Measurements from ENCODE around the gene RNF112. TPM values are rescaled to one million over a fixed set of nuclear protein-coding genes. Genes with fewer than 3 reads are reported as not detected.

Gene RNF112
- not detected for polyA plus RNA-seq (2012; ENCODE audit: low read depth, missing spikeins)

- DNase-seq (ENCODE audit: insufficient read length, low spot score) = no peak
- FAIRE-seq = no peak
- TF ChIP-seq POLR2AphosphoS5 (IDR thresholded peaks at IDR 0.05; ENCODE audit: low read depth, low read length) (no peak), PAX5 (IDR thresholded peaks at IDR 0.05; ENCODE audit: insufficient read depth, low read length, severe bottlenecking) (no peak), POU2F2 (IDR thresholded peaks at IDR 0.05; ENCODE audit: low read depth, low read length) (no peak), TAF1 (IDR thresholded peaks at IDR 0.05; ENCODE audit: low read depth, low read length) (no peak), SPI1 (IDR thresholded peaks at IDR 0.05; ENCODE audit: low read depth, low read length) (no peak), POLR2A (IDR thresholded peaks at IDR 0.05; ENCODE audit: low read depth, low read length) (no peak)
These were observed at the start of gene RNF112 for GRCh38 chr17:19410875-19411620. RNF112 (plus strand) TSS chr17:19411232; CDS start chr17:19411409, 177 bp downstream.

DNA sequence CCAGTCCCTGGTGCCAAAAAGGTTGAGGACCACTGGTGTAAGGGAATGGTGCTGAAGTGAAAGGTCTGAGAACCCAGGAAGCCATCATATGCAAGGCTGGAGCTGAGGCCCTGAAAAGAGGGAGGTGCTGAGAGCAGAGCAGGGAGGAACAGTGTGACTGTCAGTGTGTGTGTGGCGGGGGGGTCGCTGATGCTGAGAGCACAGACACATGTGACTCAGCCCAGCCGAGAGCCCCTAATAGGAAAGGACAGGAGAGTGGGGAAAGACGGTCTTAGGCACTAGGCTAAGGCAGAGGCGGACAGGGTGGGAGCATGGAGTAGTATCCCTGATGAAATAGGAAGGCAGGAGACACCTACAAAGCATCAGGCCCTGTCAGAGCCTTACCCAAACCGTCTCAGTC, 49.7 kb upstream of the RNF112 start:
- TF ChIP-seq POLR2AphosphoS5 (IDR thresholded peaks at IDR 0.05; ENCODE audit: low read depth, low read length) (no peak), POLR2A (IDR thresholded peaks at IDR 0.05; ENCODE audit: low read depth, low read length) (no peak), SPI1 (IDR thresholded peaks at IDR 0.05; ENCODE audit: low read depth, low read length) (no peak), TAF1 (IDR thresholded peaks at IDR 0.05; ENCODE audit: low read depth, low read length) (no peak), POU2F2 (IDR thresholded peaks at IDR 0.05; ENCODE audit: low read depth, low read length) (no peak), PAX5 (IDR thresholded peaks at IDR 0.05; ENCODE audit: insufficient read depth, low read length, severe bottlenecking) (no peak)
- no peak for DNase-seq (ENCODE audit: insufficient read length, low spot score)
- peak; percentile 47 for FAIRE-seq

DNA sequence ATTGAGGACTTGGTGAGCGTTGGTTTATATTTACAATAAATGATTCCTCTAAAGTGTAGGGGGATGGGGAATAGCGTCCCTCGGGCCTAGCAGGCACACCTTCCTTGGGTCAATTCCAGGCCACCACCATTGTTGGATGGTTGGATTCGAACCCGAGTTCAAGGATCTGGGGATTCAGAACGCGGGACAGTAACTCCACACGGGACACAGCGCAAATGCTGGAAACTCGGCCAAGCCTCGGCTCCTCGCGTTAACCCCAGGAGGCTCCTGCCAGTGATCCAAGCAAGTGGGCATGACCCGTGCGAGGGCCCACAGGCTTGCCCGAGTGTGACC, 49.1 kb upstream of the RNF112 start:
- DNase-seq (ENCODE audit: insufficient read length, low spot score) (no peak), FAIRE-seq (no peak)
- TF ChIP-seq POLR2A (IDR thresholded peaks at IDR 0.05; ENCODE audit: low read depth, low read length) (no peak), POU2F2 (IDR thresholded peaks at IDR 0.05; ENCODE audit: low read depth, low read length) (no peak), POLR2AphosphoS5 (IDR thresholded peaks at IDR 0.05; ENCODE audit: low read depth, low read length) (no peak), SPI1 (IDR thresholded peaks at IDR 0.05; ENCODE audit: low read depth, low read length) (no peak), TAF1 (IDR thresholded peaks at IDR 0.05; ENCODE audit: low read depth, low read length) (no peak), PAX5 (IDR thresholded peaks at IDR 0.05; ENCODE audit: insufficient read depth, low read length, severe bottlenecking) (no peak)

GRCh38 chr17:19362277-19363113, 48.5 kb upstream of the RNF112 start, which contains the start of gene B9D1:
B9D1 (minus strand) TSS chr17:19362723; CDS start chr17:19362569, 154 bp downstream.
- FAIRE-seq (peak; percentile 100), DNase-seq (ENCODE audit: insufficient read length, low spot score) (peak; percentile 98)
- TF ChIP-seq PAX5 (IDR thresholded peaks at IDR 0.05; ENCODE audit: insufficient read depth, low read length, severe bottlenecking) = no peak
- no peak for TF ChIP-seq TAF1 (IDR thresholded peaks at IDR 0.05; ENCODE audit: low read depth, low read length)
- TF ChIP-seq POLR2AphosphoS5 (IDR thresholded peaks at IDR 0.05; ENCODE audit: low read depth, low read length) = no peak
- no peak for TF ChIP-seq SPI1 (IDR thresholded peaks at IDR 0.05; ENCODE audit: low read depth, low read length)
- TF ChIP-seq POU2F2 (IDR thresholded peaks at IDR 0.05; ENCODE audit: low read depth, low read length) = no peak
- TF ChIP-seq POLR2A (IDR thresholded peaks at IDR 0.05; ENCODE audit: low read depth, low read length) = no peak

DNA sequence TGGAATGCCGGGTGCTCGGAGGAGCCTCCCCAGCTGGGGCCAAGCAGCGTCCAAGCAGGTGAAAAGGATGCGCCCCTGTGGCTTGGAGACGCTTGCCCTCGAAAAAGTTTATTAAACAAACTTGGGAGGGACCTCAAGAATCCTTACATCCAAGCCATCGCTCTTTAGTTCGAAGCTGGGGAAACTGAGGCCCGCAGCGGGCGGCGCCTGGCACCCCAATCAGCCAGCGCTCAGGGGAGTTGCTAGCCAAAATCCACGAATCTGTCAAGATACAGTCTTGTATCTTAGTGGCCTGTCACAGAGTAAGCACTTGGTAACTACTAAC, 48.0 kb upstream of the RNF112 start:
- DNase-seq (ENCODE audit: insufficient read length, low spot score) (no peak), FAIRE-seq (no peak)
- TF ChIP-seq POU2F2 (IDR thresholded peaks at IDR 0.05; ENCODE audit: low read depth, low read length) = no peak
- no peak for TF ChIP-seq POLR2AphosphoS5 (IDR thresholded peaks at IDR 0.05; ENCODE audit: low read depth, low read length)
- no peak for TF ChIP-seq PAX5 (IDR thresholded peaks at IDR 0.05; ENCODE audit: insufficient read depth, low read length, severe bottlenecking)
- TF ChIP-seq TAF1 (IDR thresholded peaks at IDR 0.05; ENCODE audit: low read depth, low read length) = no peak
- no peak for TF ChIP-seq SPI1 (IDR thresholded peaks at IDR 0.05; ENCODE audit: low read depth, low read length)
- TF ChIP-seq POLR2A (IDR thresholded peaks at IDR 0.05; ENCODE audit: low read depth, low read length) = no peak

DNA sequence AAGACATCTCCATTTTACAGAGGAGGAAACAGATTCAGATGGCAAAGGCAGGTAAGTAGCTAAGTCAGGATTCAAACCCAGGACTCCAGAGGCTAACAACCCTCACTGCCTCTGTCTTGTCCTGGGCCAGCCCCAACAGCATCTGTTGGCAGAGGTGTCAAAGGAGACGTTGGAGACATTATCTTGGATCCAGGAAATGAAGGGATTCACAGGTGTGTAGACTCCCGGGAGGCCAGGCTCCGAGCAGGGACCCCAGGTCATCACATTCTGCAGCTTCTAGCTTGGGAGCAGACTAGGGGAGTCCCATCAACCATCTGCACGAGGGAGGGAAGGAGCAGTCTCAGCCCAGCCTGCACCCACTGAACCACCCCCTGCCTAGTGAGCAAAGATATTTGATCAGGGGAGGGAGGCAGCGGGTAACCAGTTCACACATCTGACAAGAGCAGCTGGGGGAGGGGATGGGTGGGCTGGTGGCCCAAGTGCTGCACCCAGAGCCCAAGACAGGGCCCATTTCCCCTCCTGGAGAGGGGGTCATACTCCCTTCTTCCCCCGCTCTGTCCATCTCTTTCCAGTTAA, 47.5 kb upstream of the RNF112 start:
- FAIRE-seq (peak; percentile 41), DNase-seq (ENCODE audit: insufficient read length, low spot score) (no peak)
- TF ChIP-seq POLR2AphosphoS5 (IDR thresholded peaks at IDR 0.05; ENCODE audit: low read depth, low read length) = no peak
- no peak for TF ChIP-seq SPI1 (IDR thresholded peaks at IDR 0.05; ENCODE audit: low read depth, low read length)
- no peak for TF ChIP-seq POU2F2 (IDR thresholded peaks at IDR 0.05; ENCODE audit: low read depth, low read length)
- TF ChIP-seq TAF1 (IDR thresholded peaks at IDR 0.05; ENCODE audit: low read depth, low read length) = no peak
- TF ChIP-seq POLR2A (IDR thresholded peaks at IDR 0.05; ENCODE audit: low read depth, low read length) = no peak
- TF ChIP-seq PAX5 (IDR thresholded peaks at IDR 0.05; ENCODE audit: insufficient read depth, low read length, severe bottlenecking) = no peak

GRCh38 chr17:19364699-19365498, 46.1 kb upstream of the RNF112 start:
- DNase-seq (ENCODE audit: insufficient read length, low spot score) = no peak
- FAIRE-seq = no peak
- TF ChIP-seq SPI1 (IDR thresholded peaks at IDR 0.05; ENCODE audit: low read depth, low read length) (no peak), PAX5 (IDR thresholded peaks at IDR 0.05; ENCODE audit: insufficient read depth, low read length, severe bottlenecking) (no peak), POU2F2 (IDR thresholded peaks at IDR 0.05; ENCODE audit: low read depth, low read length) (no peak), TAF1 (IDR thresholded peaks at IDR 0.05; ENCODE audit: low read depth, low read length) (no peak), POLR2AphosphoS5 (IDR thresholded peaks at IDR 0.05; ENCODE audit: low read depth, low read length) (no peak), POLR2A (IDR thresholded peaks at IDR 0.05; ENCODE audit: low read depth, low read length) (no peak)

GRCh38 chr17:19365499-19365817, 45.6 kb upstream of the RNF112 start:
- FAIRE-seq = no peak
- DNase-seq (ENCODE audit: insufficient read length, low spot score) = no peak

More at GRCh38 chr17:19365499-19365817, 45.6 kb upstream of the RNF112 start:
- no peak for TF ChIP-seq POU2F2 (IDR thresholded peaks at IDR 0.05; ENCODE audit: low read depth, low read length)
- no peak for TF ChIP-seq SPI1 (IDR thresholded peaks at IDR 0.05; ENCODE audit: low read depth, low read length)
- TF ChIP-seq TAF1 (IDR thresholded peaks at IDR 0.05; ENCODE audit: low read depth, low read length) = no peak
- no peak for TF ChIP-seq POLR2AphosphoS5 (IDR thresholded peaks at IDR 0.05; ENCODE audit: low read depth, low read length)
- no peak for TF ChIP-seq PAX5 (IDR thresholded peaks at IDR 0.05; ENCODE audit: insufficient read depth, low read length, severe bottlenecking)
- TF ChIP-seq POLR2A (IDR thresholded peaks at IDR 0.05; ENCODE audit: low read depth, low read length) = no peak
